ENCODE results near the gene SNRPA. TPM values are rescaled to one million over a fixed set of nuclear protein-coding genes. Genes with fewer than 3 reads are reported as not detected.
A peak's percentile ranks its signal among the peaks of the same experiment; 100 is the strongest.

The SNRPA gene
- total and polyA plus RNA-seq, 2 of the 13 experiments (the other 11 are each of a cell fraction or from before 2014, with no cell fraction given), result 59.6 to 162 TPM

GRCh38 chr19:40797963-40798682, 47.1 kb downstream of the SNRPA start (continued):
- TF ChIP-seq FOXO4 (CRISPR knock-in tag; conservative IDR thresholded peaks at IDR 0.05) (no peak), NCOR1 (IDR thresholded peaks at IDR 0.05; ENCODE audit: borderline replicate concordance, low read length) (0 out of 2 replicates have a peak, but pooled peaks have one; percentile 42), ZNF577 (CRISPR knock-in tag; IDR thresholded peaks at IDR 0.05; ENCODE audit: borderline replicate concordance, low read depth) (no peak), ZNF530 (CRISPR knock-in tag; IDR thresholded peaks at IDR 0.05; ENCODE audit: low read depth) (no peak), ZNF816 (CRISPR knock-in tag; IDR thresholded peaks at IDR 0.05; ENCODE audit: borderline replicate concordance) (0 out of 2 replicates have a peak, but pooled peaks have one; percentile 26), POLR2AphosphoS5 (IDR thresholded peaks at IDR 0.05; ENCODE audit: low read depth, low read length) (peak; percentile 56), TP53 (CRISPR knock-in tag; conservative IDR thresholded peaks at IDR 0.05) (no peak), AKNA (CRISPR knock-in tag; IDR thresholded peaks at IDR 0.05; ENCODE audit: borderline replicate concordance) (no peak), MED13 (CRISPR knock-in tag; IDR thresholded peaks at IDR 0.05) (no peak), PHF8 (CRISPR knock-in tag; IDR thresholded peaks at IDR 0.05) (peak; percentile 55), ZBTB1 (CRISPR knock-in tag; IDR thresholded peaks at IDR 0.05; ENCODE audit: borderline replicate concordance) (no peak), POLR2G (IDR thresholded peaks at IDR 0.05; ENCODE audit: low read depth, low read length) (peak; percentile 74), ZNF747 (CRISPR knock-in tag; IDR thresholded peaks at IDR 0.05; ENCODE audit: borderline replicate concordance) (no peak; the same call in 1 of the 2 replicates), SNAI1 (CRISPR knock-in tag; IDR thresholded peaks at IDR 0.05; ENCODE audit: borderline replicate concordance) (0 out of 2 replicates have a peak, but pooled peaks have one; percentile 63), BRCA1 (CRISPR knock-in tag; IDR thresholded peaks at IDR 0.05) (no peak), ZSCAN12 (CRISPR knock-in tag; IDR thresholded peaks at IDR 0.05) (0 out of 2 replicates have a peak, but pooled peaks have one; percentile 75), ZNF367 (CRISPR knock-in tag; IDR thresholded peaks at IDR 0.05; ENCODE audit: borderline replicate concordance) (no peak), MZF1 (CRISPR knock-in tag; IDR thresholded peaks at IDR 0.05; ENCODE audit: borderline replicate concordance) (no peak), HINFP (CRISPR knock-in tag; IDR thresholded peaks at IDR 0.05; ENCODE audit: low read depth) (peak; percentile 53; the same call in 1 of the 2 replicates), HDAC2 (CRISPR knock-in tag; IDR thresholded peaks at IDR 0.05) (peak; percentile 86; the same call in 1 of the 2 replicates), ZNF501 (CRISPR knock-in tag; IDR thresholded peaks at IDR 0.05) (peak; percentile 72; the same call in 1 of the 2 replicates), NFIC (IDR thresholded peaks at IDR 0.05; ENCODE audit: low read length) (no peak), ZNF629 (CRISPR knock-in tag; conservative IDR thresholded peaks at IDR 0.05) (peak; percentile 37; the same call in 1 of the 2 replicates)

Measured in HepG2 (cell line).